Fibroblast of lung (primary cell): ENCODE data around the gene MRPL33.

Experiments used
- EZH2 ChIP-seq: IDR thresholded peaks from 2 replicates; pipeline ENCODE4 v1.5.1; 2012; ENCODE audit warnings: low read length, control low read depth, mild to moderate bottlenecking; ENCODE audit errors: missing control alignments
- TF ChIP-seq, protein P1 (sequence below), 2 donors: IDR thresholded peaks in 1 of 2; conservative IDR thresholded peaks in 1 of 2; 1 replicate in 1 of 2; 2 replicates in 1 of 2; pipeline ENCODE4 v1.5.1; 2011 to 2012; ENCODE audit warnings: low read length in 2 of 2, control low read depth in 1 of 2, inconsistent platforms in 1 of 2, low read depth in 1 of 2, mild to moderate bottlenecking in 1 of 2

DNA sequence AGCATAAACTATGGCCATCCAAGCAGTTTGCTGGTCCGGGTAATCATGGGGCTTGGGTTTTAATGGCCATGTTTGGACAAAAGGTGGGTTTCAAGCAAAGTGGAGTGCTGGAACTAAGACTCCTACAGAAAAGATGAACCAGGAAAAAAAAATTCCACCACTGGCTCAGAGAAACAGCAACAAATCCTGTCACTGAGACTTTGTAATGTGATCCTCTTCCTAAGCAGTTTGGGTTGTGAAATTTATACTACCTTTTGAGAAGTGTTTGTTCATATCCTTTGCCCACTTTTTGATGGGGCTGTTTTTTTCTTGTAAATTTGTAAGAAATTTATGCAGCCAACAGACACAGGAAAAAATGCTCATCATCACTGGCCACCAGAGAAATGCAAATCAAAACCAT is 40.2 kb downstream of the MRPL33 start:
- TF ChIP-seq, protein P1, sequence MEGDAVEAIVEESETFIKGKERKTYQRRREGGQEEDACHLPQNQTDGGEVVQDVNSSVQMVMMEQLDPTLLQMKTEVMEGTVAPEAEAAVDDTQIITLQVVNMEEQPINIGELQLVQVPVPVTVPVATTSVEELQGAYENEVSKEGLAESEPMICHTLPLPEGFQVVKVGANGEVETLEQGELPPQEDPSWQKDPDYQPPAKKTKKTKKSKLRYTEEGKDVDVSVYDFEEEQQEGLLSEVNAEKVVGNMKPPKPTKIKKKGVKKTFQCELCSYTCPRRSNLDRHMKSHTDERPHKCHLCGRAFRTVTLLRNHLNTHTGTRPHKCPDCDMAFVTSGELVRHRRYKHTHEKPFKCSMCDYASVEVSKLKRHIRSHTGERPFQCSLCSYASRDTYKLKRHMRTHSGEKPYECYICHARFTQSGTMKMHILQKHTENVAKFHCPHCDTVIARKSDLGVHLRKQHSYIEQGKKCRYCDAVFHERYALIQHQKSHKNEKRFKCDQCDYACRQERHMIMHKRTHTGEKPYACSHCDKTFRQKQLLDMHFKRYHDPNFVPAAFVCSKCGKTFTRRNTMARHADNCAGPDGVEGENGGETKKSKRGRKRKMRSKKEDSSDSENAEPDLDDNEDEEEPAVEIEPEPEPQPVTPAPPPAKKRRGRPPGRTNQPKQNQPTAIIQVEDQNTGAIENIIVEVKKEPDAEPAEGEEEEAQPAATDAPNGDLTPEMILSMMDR (conservative IDR thresholded peaks at IDR 0.05 in 1 of 2, IDR thresholded peaks at IDR 0.05 in 1 of 2; ENCODE audit: low read depth in 1 of 2, low read length in 2 of 2): no peak
- TF ChIP-seq EZH2: no peak
